ENCODE results near the gene ARHGEF10L.

ARHGEF10L gene

DNA sequence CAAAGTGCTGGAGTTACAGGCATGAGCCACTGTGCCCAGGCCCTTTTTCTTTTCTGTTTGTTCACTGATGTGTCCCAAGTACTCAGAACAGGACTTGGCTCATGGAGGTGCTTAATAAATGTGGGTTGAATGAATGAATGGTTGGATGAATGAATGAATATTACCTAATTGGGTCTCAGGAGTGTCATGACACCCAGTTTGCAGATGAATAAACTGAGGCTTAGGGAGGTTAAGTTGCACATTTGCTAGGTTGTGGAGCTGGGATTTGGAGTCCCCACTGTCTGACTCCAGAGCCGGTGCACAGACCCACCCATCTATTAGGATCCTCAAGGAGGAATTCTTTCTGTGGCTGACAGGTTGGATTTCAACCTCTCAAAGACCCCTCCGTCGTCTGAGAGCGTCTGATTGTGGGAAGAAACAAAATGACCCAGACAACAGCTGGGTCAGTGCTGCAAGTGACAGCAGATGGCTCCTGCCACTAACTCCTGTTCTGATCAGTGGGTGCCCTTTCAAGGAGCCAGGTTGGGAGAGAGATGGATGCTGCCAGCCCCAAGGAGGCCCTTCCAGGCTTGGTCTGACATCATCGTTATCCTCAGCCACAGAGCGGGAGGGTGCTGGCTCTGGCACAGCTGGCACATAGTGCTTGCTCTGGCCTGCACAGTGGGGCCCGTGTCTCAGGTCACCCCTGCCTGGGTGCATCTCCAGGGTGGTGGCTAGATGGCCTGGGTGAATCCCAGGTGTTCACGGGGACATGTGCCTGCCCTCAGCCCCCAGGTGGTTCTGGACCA, 24.2 kb downstream of the ARHGEF10L start:
- Histone ChIP-seq H3K4me1 (ENCODE audit: insufficient read depth, low read length) (no peaks in the 10 kb centered on the region), H4K20me1 (ENCODE audit: insufficient read depth, low read length) (no peaks in the 10 kb centered on the region), H2AFZ (ENCODE audit: low read depth, low read length) (no peak overlapping the region), H3K27ac (ENCODE audit: low read length) (no peak overlapping the region), H3K36me3 (ENCODE audit: insufficient read depth, low read length) (no peaks in the 10 kb centered on the region), H3K4me2 (ENCODE audit: insufficient read depth, low read length) (no peak overlapping the region), H3K9ac (ENCODE audit: low read depth, low read length) (no peak overlapping the region), H3K9me3 (ENCODE audit: insufficient read depth, low read length, severe bottlenecking) (no peaks in the 10 kb centered on the region), H3K4me3 (ENCODE audit: low read depth in 1 of 2, low read length in 2 of 2) (no peak overlapping the region), H3K79me2 (ENCODE audit: insufficient read depth, low read length) (no peaks in the 10 kb centered on the region), H3K27me3 (ENCODE audit: insufficient read depth, low read length, poor library complexity) (no peaks in the 10 kb centered on the region)
- DNase-seq (no peak), ATAC-seq (ENCODE audit: insufficient read depth, low read depth) (no peak)
- TF ChIP-seq, protein P1, sequence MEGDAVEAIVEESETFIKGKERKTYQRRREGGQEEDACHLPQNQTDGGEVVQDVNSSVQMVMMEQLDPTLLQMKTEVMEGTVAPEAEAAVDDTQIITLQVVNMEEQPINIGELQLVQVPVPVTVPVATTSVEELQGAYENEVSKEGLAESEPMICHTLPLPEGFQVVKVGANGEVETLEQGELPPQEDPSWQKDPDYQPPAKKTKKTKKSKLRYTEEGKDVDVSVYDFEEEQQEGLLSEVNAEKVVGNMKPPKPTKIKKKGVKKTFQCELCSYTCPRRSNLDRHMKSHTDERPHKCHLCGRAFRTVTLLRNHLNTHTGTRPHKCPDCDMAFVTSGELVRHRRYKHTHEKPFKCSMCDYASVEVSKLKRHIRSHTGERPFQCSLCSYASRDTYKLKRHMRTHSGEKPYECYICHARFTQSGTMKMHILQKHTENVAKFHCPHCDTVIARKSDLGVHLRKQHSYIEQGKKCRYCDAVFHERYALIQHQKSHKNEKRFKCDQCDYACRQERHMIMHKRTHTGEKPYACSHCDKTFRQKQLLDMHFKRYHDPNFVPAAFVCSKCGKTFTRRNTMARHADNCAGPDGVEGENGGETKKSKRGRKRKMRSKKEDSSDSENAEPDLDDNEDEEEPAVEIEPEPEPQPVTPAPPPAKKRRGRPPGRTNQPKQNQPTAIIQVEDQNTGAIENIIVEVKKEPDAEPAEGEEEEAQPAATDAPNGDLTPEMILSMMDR (IDR thresholded peaks at IDR 0.05; ENCODE audit: borderline replicate concordance, extremely low read depth, low read length, poor library complexity, severe bottlenecking) = no peak

DNA sequence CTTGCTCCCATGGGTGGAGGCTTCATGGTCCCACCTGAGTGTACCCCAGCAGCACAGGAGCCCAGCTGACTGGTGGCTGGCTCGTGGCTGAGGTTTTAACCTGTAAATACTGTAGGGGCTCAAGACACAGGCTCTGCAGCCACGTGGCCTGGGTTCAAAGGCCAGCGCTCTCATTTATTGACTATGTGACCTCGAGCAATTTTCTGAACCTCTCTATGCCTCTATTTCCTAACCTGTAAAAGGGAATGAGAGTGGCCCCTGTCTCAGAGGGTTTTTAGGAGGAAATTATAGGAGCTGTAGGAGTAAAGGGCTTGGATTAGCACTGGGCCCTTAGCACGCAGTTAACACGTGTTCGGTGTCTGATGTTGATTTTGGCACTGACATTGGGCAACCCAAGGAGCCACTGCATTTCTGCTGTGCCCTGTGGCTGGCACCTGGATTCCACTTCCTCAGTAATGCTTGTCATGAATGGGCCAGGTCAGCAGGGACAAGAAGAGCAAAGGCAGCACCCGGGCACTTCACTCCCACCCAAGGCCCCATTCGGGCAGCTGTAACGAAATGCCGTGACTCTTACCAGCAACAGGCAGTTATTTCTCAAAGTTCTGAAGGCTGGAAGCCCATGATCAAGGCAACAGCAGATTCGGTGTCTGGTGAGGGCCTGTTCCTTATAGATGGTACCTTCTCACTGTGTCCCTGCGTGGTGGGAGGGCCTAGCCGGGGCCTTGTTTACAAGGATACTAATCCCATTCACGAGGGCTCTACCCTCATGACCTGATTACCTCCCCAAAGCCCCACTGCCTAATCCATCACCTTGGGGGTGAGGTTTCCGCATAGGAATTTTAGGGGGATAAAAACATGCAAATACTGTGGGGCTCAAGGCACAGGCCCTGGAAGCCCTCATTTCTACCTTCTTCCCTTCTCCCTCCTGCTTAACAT, 25.2 kb downstream of the ARHGEF10L start:
- no peaks in the 10 kb centered on the region for H3K27me3 ChIP-seq (ENCODE audit: insufficient read depth, low read length, poor library complexity)
- no peak overlapping the region for H3K4me3 ChIP-seq (ENCODE audit: low read depth in 1 of 2, low read length in 2 of 2)
- DNase-seq (no peak), ATAC-seq (ENCODE audit: insufficient read depth, low read depth) (no peak)
- H3K79me2 ChIP-seq (ENCODE audit: insufficient read depth, low read length) = no peaks in the 10 kb centered on the region
- H3K36me3 ChIP-seq (ENCODE audit: insufficient read depth, low read length) = no peaks in the 10 kb centered on the region
- no peak overlapping the region for H3K27ac ChIP-seq (ENCODE audit: low read length)
- H3K9ac ChIP-seq (ENCODE audit: low read depth, low read length) = no peak overlapping the region
- no peaks in the 10 kb centered on the region for H3K4me1 ChIP-seq (ENCODE audit: insufficient read depth, low read length)
- TF ChIP-seq, protein P1 (IDR thresholded peaks at IDR 0.05; ENCODE audit: borderline replicate concordance, extremely low read depth, low read length, poor library complexity, severe bottlenecking) = no peak
- no peak for TF ChIP-seq EZH2 (IDR thresholded peaks at IDR 0.05; ENCODE audit: borderline replicate concordance, low read depth, low read length, severe bottlenecking)
- no peak overlapping the region for H3K4me2 ChIP-seq (ENCODE audit: insufficient read depth, low read length)
- H4K20me1 ChIP-seq (ENCODE audit: insufficient read depth, low read length) = no peaks in the 10 kb centered on the region
- H2AFZ ChIP-seq (ENCODE audit: low read depth, low read length) = no peak overlapping the region
- H3K9me3 ChIP-seq (ENCODE audit: insufficient read depth, low read length, severe bottlenecking) = no peaks in the 10 kb centered on the region

DNA sequence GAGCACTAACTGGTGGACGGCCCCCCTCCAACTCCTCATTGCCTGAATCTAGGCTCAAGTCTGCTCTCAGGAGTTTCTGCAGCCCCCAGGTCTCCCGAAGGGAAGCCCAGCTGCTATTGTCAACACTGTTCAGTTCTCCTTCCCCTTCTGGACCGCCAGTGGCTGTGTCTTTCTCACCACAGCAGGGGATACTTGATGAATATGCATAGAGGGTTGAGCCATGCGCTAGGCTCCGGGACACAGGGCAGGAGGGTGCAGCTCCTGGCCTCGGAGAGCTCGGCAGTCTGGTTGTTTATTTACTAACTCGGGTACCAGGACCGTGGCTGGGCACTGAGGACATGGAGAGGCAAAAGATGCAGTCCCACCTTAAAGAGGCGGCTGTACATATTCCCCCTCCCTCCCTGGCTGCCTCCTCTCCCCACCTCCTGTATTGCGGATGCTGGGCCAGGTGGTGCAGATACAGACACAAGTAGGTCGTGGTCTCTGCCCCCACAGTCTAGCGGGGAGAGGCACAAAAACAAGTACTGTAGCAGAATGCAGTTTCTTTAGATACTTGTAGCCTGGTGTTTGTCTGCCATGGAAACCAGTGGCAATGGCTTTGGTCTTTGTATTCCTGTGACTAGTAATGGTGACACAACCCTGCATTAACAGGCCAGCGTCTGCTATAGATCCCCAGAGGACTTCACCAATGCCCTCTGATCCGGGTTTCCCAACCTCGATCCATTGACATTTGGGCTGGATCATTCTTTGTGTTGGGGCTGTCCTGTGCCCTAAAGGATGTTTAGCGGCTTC, 26.2 kb downstream of the ARHGEF10L start:
- H3K27me3 ChIP-seq (ENCODE audit: insufficient read depth, low read length, poor library complexity) = no peaks in the 10 kb centered on the region
- H4K20me1 ChIP-seq (ENCODE audit: insufficient read depth, low read length) = no peaks in the 10 kb centered on the region
- no peak for TF ChIP-seq EZH2 (IDR thresholded peaks at IDR 0.05; ENCODE audit: borderline replicate concordance, low read depth, low read length, severe bottlenecking)
- TF ChIP-seq, protein P1 (IDR thresholded peaks at IDR 0.05; ENCODE audit: borderline replicate concordance, extremely low read depth, low read length, poor library complexity, severe bottlenecking) = no peak
- DNase-seq (no peak), ATAC-seq (ENCODE audit: insufficient read depth, low read depth) (no peak)
- H3K4me3 ChIP-seq (ENCODE audit: low read depth in 1 of 2, low read length in 2 of 2) = no peak overlapping the region
- no peaks in the 10 kb centered on the region for H3K9me3 ChIP-seq (ENCODE audit: insufficient read depth, low read length, severe bottlenecking)
- H3K79me2 ChIP-seq (ENCODE audit: insufficient read depth, low read length) = no peaks in the 10 kb centered on the region
- H3K4me2 ChIP-seq (ENCODE audit: insufficient read depth, low read length) = no peak overlapping the region
- H3K36me3 ChIP-seq (ENCODE audit: insufficient read depth, low read length) = no peaks in the 10 kb centered on the region
- no peak overlapping the region for H2AFZ ChIP-seq (ENCODE audit: low read depth, low read length)
- H3K27ac ChIP-seq (ENCODE audit: low read length) = no peak overlapping the region
- H3K4me1 ChIP-seq (ENCODE audit: insufficient read depth, low read length) = no peaks in the 10 kb centered on the region
- H3K9ac ChIP-seq (ENCODE audit: low read depth, low read length) = no peak overlapping the region
